Measurements from ENCODE around the gene SLC25A22.
A peak's percentile ranks its signal among the peaks of the same experiment; 100 is the strongest.

The SLC25A22 gene

GRCh38 chr11:819129-819931 lies 21.2 kb upstream of the SLC25A22 start:
- Histone ChIP-seq H3K27me3 (ENCODE audit: insufficient read depth, low read length) (no peaks in the 10 kb centered on the region), H3K4me1 (ENCODE audit: insufficient read depth, low read length) (no peaks in the 10 kb centered on the region), H3K27ac (ENCODE audit: low read depth, low read length) (peak overlapping the region; percentile 37; the same call in 1 of the 2 replicates), H3K9me3 (ENCODE audit: insufficient read depth, low read depth, low read length) (no peaks in the 10 kb centered on the region), H3K4me3 (ENCODE audit: low read length) (peak overlapping the region; percentile 92), H3K9ac (ENCODE audit: low read depth, low read length) (peak overlapping the region; percentile 79), H3K36me3 (ENCODE audit: insufficient read depth, low read length) (0 out of 2 replicates have a peak, but pooled peaks cover 6% of the 10 kb centered on the region)
- WGBS = 3% methylated on average over 96 of the region's 96 CpGs

GRCh38 chr11:818396-819128 lies 20.5 kb upstream of the SLC25A22 start, which contains the start of gene PNPLA2:
PNPLA2 (plus strand) TSS chr11:818914; CDS start chr11:819719, 805 bp downstream.
- peak within 1 kb of the TSS; percentile 37; the same call in 1 of the 2 replicates for H3K27ac ChIP-seq (ENCODE audit: low read depth, low read length)
- peaks cover 9% of the 10 kb centered on the region for H3K36me3 ChIP-seq (ENCODE audit: insufficient read depth, low read length)
- H3K9me3 ChIP-seq (ENCODE audit: insufficient read depth, low read depth, low read length) = no peaks in the 10 kb centered on the region
- H3K4me3 ChIP-seq (ENCODE audit: low read length) = peak within 1 kb of the TSS; percentile 92
- no peaks in the 10 kb centered on the region for H3K27me3 ChIP-seq (ENCODE audit: insufficient read depth, low read length)
- H3K4me1 ChIP-seq (ENCODE audit: insufficient read depth, low read length) = no peaks in the 10 kb centered on the region
- H3K9ac ChIP-seq (ENCODE audit: low read depth, low read length) = peak within 1 kb of the TSS; percentile 79
- WGBS = 62% methylated on average over 20 of the region's 20 CpGs

GRCh38 chr11:816433-816779 lies 18.3 kb upstream of the SLC25A22 start:
- H3K27me3 ChIP-seq (ENCODE audit: insufficient read depth, low read length) = no peaks in the 10 kb centered on the region
- no peak overlapping the region for H3K4me3 ChIP-seq (ENCODE audit: low read length)
- no peaks in the 10 kb centered on the region for H3K9me3 ChIP-seq (ENCODE audit: insufficient read depth, low read depth, low read length)
- H3K27ac ChIP-seq (ENCODE audit: low read depth, low read length) = no peak overlapping the region
- no peaks in the 10 kb centered on the region; the same call in 1 of the 2 replicates for H3K4me1 ChIP-seq (ENCODE audit: insufficient read depth, low read length)
- H3K36me3 ChIP-seq (ENCODE audit: insufficient read depth, low read length) = peaks cover 28% of the 10 kb centered on the region
- H3K9ac ChIP-seq (ENCODE audit: low read depth, low read length) = no peak overlapping the region
- 73% methylated on average over 9 of the region's 11 CpGs for WGBS

DNA sequence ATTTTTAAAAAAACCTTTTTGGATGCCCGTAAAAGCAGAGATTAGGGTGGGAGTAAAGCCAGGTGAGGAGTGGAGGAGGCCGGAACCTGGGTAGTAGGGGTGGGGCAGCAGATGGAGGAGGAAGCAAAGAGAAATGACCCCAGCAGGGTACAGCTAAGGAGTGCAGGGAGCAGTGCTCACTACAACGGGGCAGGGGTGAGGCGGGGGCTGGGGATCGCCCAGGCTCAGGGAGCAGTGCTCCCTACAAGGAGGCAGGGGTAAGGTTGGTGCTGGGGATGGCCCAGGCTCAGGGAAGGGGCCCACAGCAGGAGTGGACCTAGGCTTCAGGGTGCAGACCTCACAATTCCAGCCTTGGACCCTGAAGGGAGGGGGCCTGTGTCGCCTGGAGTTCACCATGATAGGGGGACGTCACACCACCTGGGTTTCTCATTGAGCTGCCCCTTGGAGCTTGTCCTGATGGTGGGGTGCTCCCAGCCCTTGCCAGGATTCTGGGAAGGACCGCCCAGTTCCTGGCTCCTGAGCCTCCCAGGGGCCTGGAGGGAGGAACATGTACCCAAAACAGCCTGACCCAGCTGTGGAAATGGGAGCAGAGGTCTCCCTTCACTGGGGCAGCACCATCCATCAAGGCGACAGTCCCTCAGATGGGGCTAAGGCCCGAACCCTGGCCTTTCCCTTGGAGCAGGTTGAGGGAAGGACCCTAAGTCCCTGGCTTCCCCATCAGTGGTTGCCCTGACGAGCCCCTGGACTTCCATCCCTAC lies 17.8 kb upstream of the SLC25A22 start:
- no peak overlapping the region for H3K27ac ChIP-seq (ENCODE audit: low read depth, low read length)
- 90% methylated on average over 11 of the region's 11 CpGs for WGBS
- no peak overlapping the region for H3K4me3 ChIP-seq (ENCODE audit: low read length)
- no peak overlapping the region for H3K9ac ChIP-seq (ENCODE audit: low read depth, low read length)
- peaks cover 4% of the 10 kb centered on the region for H3K4me1 ChIP-seq (ENCODE audit: insufficient read depth, low read length)
- H3K27me3 ChIP-seq (ENCODE audit: insufficient read depth, low read length) = no peaks in the 10 kb centered on the region
- H3K36me3 ChIP-seq (ENCODE audit: insufficient read depth, low read length) = peaks cover 32% of the 10 kb centered on the region
- H3K9me3 ChIP-seq (ENCODE audit: insufficient read depth, low read depth, low read length) = no peaks in the 10 kb centered on the region

- H3K9ac ChIP-seq (ENCODE audit: low read depth, low read length) = 0 out of 2 replicates have a peak overlapping the region, but pooled peaks have one; percentile 9
- no peaks in the 10 kb centered on the region for H3K27me3 ChIP-seq (ENCODE audit: insufficient read depth, low read length)
- H3K27ac ChIP-seq (ENCODE audit: low read depth, low read length) = peak overlapping the region; percentile 49; the same call in 1 of the 2 replicates
- WGBS = 94% methylated on average over 9 of the region's 9 CpGs
- peaks cover 35% of the 10 kb centered on the region for H3K36me3 ChIP-seq (ENCODE audit: insufficient read depth, low read length)
- no peaks in the 10 kb centered on the region for H3K9me3 ChIP-seq (ENCODE audit: insufficient read depth, low read depth, low read length)
- peaks cover 6% of the 10 kb centered on the region for H3K4me1 ChIP-seq (ENCODE audit: insufficient read depth, low read length)
- no peak overlapping the region for H3K4me3 ChIP-seq (ENCODE audit: low read length)
Observed at GRCh38 chr11:813456-814096, 15.5 kb upstream of the SLC25A22 start.

DNA sequence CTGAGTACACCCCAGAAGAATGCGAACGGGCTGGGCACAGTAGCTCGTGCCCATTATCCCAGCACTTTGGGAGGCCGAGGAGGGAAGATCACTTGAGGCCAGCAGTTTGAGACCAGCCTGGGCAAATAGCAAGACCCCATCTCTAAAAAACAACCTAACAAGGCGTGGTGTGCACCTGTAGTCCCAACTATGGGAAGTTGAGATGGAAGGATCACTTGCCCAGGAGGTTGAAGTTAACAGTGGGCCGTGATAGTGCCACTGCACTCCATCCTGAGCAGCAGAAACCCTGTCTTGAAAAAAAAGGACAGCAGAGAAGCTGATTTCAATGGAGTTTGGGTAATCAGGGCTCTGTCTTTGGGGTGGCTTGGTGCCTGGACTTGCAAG lies 15.0 kb upstream of the SLC25A22 start:
- Histone ChIP-seq H3K27ac (ENCODE audit: low read depth, low read length) (no peak overlapping the region; the same call in 1 of the 2 replicates), H3K9me3 (ENCODE audit: insufficient read depth, low read depth, low read length) (no peaks in the 10 kb centered on the region), H3K9ac (ENCODE audit: low read depth, low read length) (0 out of 2 replicates have a peak overlapping the region, but pooled peaks have one; percentile 9), H3K27me3 (ENCODE audit: insufficient read depth, low read length) (no peaks in the 10 kb centered on the region), H3K4me1 (ENCODE audit: insufficient read depth, low read length) (peaks cover 6% of the 10 kb centered on the region), H3K36me3 (ENCODE audit: insufficient read depth, low read length) (peaks cover 35% of the 10 kb centered on the region), H3K4me3 (ENCODE audit: low read length) (no peak overlapping the region)
- WGBS = 94% methylated on average over 6 of the region's 6 CpGs

DNA sequence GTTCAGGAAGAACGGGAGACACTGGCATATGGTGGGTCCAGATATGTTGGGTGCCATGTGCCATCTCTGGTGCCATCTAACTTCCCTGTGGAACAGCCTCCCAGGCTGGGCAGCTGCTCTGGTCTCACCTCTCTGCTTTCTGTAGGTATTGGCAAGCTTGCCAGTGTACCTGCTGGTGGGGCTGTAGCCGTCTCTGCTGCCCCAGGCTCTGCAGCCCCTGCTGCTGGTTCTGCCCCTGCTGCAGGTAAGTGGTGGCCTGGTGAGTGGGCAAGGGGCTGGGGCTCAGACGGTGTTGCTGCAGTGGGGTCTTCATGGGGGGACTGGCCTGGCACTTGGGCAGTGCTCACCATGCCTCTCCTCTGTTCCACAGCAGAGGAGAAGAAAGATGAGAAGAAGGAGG lies 14.3 kb upstream of the SLC25A22 start:
- H3K36me3 ChIP-seq (ENCODE audit: insufficient read depth, low read length) = peaks cover 35% of the 10 kb centered on the region
- H3K9me3 ChIP-seq (ENCODE audit: insufficient read depth, low read depth, low read length) = no peaks in the 10 kb centered on the region
- no peaks in the 10 kb centered on the region for H3K27me3 ChIP-seq (ENCODE audit: insufficient read depth, low read length)
- no peak overlapping the region for H3K4me3 ChIP-seq (ENCODE audit: low read length)
- 97% methylated on average over 3 of the region's 3 CpGs for WGBS
- H3K9ac ChIP-seq (ENCODE audit: low read depth, low read length) = no peak overlapping the region; the same call in 1 of the 2 replicates
- peaks cover 6% of the 10 kb centered on the region for H3K4me1 ChIP-seq (ENCODE audit: insufficient read depth, low read length)
- no peak overlapping the region for H3K27ac ChIP-seq (ENCODE audit: low read depth, low read length)

- H3K27ac ChIP-seq (ENCODE audit: low read depth, low read length) = peak overlapping the region; percentile 98
- H3K36me3 ChIP-seq (ENCODE audit: insufficient read depth, low read length) = peaks cover 35% of the 10 kb centered on the region
- H3K9me3 ChIP-seq (ENCODE audit: insufficient read depth, low read depth, low read length) = no peaks in the 10 kb centered on the region
- peak overlapping the region; percentile 99 for H3K9ac ChIP-seq (ENCODE audit: low read depth, low read length)
- H3K4me3 ChIP-seq (ENCODE audit: low read length) = peak overlapping the region; percentile 98
- H3K4me1 ChIP-seq (ENCODE audit: insufficient read depth, low read length) = peaks cover 6% of the 10 kb centered on the region
- no peaks in the 10 kb centered on the region for H3K27me3 ChIP-seq (ENCODE audit: insufficient read depth, low read length)
- 91% methylated on average over 13 of the region's 14 CpGs for WGBS
Observed at GRCh38 chr11:811446-812245, 13.6 kb upstream of the SLC25A22 start.

- peaks cover 6% of the 10 kb centered on the region for H3K4me1 ChIP-seq (ENCODE audit: insufficient read depth, low read length)
- H3K27me3 ChIP-seq (ENCODE audit: insufficient read depth, low read length) = no peaks in the 10 kb centered on the region
- H3K27ac ChIP-seq (ENCODE audit: low read depth, low read length) = peak overlapping the region; percentile 98
- WGBS = under 1% methylated on average over 55 of the region's 55 CpGs
- H3K9ac ChIP-seq (ENCODE audit: low read depth, low read length) = peak overlapping the region; percentile 99
- peak overlapping the region; percentile 98 for H3K4me3 ChIP-seq (ENCODE audit: low read length)
- no peaks in the 10 kb centered on the region for H3K9me3 ChIP-seq (ENCODE audit: insufficient read depth, low read depth, low read length)
- peaks cover 34% of the 10 kb centered on the region for H3K36me3 ChIP-seq (ENCODE audit: insufficient read depth, low read length)
Observed at GRCh38 chr11:810040-810567, 12.0 kb upstream of the SLC25A22 start.

Data from HUES64 (cell line).